ENCODE measurements around the gene IGFL4. TPM values are rescaled to one million over a fixed set of nuclear protein-coding genes. Genes with fewer than 3 reads are reported as not detected.

The IGFL4 gene
- total RNA-seq, 1 donor from 2014 or later, result 0.20 TPM

DNA sequence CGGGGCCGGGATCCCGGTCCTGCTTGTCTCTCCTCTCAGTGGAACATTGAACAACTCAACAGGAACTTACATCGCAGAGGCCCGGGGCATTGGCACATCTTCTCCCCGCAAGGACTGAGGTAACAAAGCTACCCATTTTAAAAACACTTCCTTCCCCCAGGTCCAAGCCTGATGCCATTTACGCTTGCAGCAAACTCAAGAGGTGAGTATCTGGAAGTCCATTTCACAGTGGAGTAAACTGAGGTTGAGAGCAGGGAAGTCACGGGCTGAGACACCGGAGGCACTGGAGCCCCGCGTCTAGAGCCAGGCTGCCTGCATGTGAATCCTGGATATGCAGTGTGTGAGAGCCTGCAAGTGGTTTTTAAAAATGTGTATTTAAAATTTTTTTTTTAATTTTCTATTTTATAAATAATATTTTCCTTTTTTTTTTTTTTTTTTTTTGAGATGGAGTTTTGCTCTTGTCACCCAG is 17.5 kb downstream of the IGFL4 start:
- peaks cover 18% of the 10 kb centered on the region for H3K36me3 Mint-ChIP-seq (ENCODE audit: unreplicated experiment)
- H3K27me3 Mint-ChIP-seq (ENCODE audit: unreplicated experiment), result peaks cover 4% of the 10 kb centered on the region
- H3K9me3 Mint-ChIP-seq (ENCODE audit: unreplicated experiment), result peaks cover 4% of the 10 kb centered on the region
- H3K4me3 Mint-ChIP-seq (ENCODE audit: unreplicated experiment), result no peak overlapping the region
- no peak for DNase-seq
- H3K27ac Mint-ChIP-seq (ENCODE audit: unreplicated experiment), result no peak overlapping the region
- H3K4me1 Mint-ChIP-seq (ENCODE audit: low read depth, unreplicated experiment), result peaks cover 10% of the 10 kb centered on the region
- TF ChIP-seq, protein P1, sequence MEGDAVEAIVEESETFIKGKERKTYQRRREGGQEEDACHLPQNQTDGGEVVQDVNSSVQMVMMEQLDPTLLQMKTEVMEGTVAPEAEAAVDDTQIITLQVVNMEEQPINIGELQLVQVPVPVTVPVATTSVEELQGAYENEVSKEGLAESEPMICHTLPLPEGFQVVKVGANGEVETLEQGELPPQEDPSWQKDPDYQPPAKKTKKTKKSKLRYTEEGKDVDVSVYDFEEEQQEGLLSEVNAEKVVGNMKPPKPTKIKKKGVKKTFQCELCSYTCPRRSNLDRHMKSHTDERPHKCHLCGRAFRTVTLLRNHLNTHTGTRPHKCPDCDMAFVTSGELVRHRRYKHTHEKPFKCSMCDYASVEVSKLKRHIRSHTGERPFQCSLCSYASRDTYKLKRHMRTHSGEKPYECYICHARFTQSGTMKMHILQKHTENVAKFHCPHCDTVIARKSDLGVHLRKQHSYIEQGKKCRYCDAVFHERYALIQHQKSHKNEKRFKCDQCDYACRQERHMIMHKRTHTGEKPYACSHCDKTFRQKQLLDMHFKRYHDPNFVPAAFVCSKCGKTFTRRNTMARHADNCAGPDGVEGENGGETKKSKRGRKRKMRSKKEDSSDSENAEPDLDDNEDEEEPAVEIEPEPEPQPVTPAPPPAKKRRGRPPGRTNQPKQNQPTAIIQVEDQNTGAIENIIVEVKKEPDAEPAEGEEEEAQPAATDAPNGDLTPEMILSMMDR (IDR thresholded peaks at IDR 0.05; ENCODE audit: partially characterized antibody, unreplicated experiment), result no peak

DNA sequence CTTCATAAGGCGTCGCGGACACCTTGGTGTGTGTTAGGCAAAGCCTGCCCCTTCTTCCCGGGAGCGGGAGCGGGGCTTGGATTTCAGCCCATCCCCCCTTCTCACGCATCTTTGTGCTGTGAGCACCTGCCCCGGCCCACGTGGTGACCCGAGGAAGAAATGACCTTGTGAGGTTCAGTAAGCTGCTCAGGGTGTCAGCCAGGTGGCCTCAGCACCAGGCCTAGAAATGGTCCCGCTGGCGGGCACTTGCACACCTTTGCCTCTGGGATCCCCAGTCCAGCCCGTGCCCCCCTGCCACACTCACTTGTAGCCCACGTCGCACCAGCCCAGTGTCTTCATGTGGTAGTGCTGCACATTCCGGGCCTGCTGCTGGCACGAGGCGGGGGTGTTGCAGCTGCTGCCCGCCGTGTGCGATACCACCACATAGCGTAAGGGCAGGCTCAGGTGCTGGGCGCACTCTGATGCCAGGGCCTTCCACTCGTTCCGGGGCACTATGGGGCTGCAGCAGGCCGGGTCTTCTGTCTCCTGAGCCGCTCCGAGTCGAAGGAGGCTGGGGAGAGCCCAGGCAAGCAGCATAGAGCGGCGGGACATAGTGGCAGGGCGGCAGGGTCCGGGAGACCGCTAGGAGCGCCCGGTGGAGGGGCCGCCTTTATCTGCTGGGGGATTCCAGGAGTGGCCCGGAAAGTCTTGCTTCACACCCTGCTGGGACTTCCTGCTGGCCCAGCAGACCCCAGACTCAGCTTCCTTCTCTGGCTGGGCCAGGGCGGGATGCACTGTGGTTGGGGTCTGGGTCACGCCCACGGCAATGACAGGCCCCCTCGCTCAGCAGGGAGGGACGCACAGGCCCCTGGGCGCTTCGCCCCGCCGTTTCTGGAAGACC is 18.1 kb downstream of the IGFL4 start, which contains the start of gene PGLYRP1:
TSS of gene PGLYRP1 (minus strand) at position 623 of the 880 bp plus-strand sequence. CDS start at position 591, 32 bp downstream.
- Mint-ChIP-seq H3K27me3 (ENCODE audit: unreplicated experiment) (peaks cover 4% of the 10 kb centered on the region), H3K4me1 (ENCODE audit: low read depth, unreplicated experiment) (peaks cover 10% of the 10 kb centered on the region), H3K36me3 (ENCODE audit: unreplicated experiment) (peaks cover 18% of the 10 kb centered on the region), H3K27ac (ENCODE audit: unreplicated experiment) (no peak within 1 kb of the TSS), H3K4me3 (ENCODE audit: unreplicated experiment) (no peak within 1 kb of the TSS), H3K9me3 (ENCODE audit: unreplicated experiment) (peaks cover 4% of the 10 kb centered on the region)
- DNase-seq, result no peak
- TF ChIP-seq, protein P1 (IDR thresholded peaks at IDR 0.05; ENCODE audit: partially characterized antibody, unreplicated experiment), result no peak

DNA sequence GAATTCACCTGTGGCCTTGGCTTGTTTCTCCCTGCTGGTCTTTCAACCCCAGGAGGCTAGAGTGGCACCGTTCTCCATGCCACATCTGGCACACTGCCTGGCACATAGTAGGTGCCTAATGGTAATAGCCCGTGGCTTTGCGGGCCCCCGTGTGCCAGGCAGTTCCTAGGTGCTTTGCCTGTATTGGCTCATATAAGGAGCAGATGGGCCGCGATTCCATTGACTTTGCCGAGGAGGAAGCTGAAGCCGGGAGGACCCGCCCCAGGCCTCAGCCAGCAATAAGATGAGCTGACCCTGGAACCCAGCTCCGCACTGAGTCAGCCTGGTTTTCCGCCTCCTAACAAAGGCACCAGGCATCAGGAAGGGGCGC is 18.8 kb downstream of the IGFL4 start:
- Mint-ChIP-seq H3K27me3 (ENCODE audit: unreplicated experiment) (peaks cover 7% of the 10 kb centered on the region), H3K9me3 (ENCODE audit: unreplicated experiment) (peaks cover 4% of the 10 kb centered on the region), H3K27ac (ENCODE audit: unreplicated experiment) (no peak overlapping the region), H3K4me3 (ENCODE audit: unreplicated experiment) (no peak overlapping the region), H3K36me3 (ENCODE audit: unreplicated experiment) (peaks cover 18% of the 10 kb centered on the region), H3K4me1 (ENCODE audit: low read depth, unreplicated experiment) (peaks cover 10% of the 10 kb centered on the region)
- DNase-seq, result no peak
- TF ChIP-seq, protein P1 (IDR thresholded peaks at IDR 0.05; ENCODE audit: partially characterized antibody, unreplicated experiment), result no peak

DNA sequence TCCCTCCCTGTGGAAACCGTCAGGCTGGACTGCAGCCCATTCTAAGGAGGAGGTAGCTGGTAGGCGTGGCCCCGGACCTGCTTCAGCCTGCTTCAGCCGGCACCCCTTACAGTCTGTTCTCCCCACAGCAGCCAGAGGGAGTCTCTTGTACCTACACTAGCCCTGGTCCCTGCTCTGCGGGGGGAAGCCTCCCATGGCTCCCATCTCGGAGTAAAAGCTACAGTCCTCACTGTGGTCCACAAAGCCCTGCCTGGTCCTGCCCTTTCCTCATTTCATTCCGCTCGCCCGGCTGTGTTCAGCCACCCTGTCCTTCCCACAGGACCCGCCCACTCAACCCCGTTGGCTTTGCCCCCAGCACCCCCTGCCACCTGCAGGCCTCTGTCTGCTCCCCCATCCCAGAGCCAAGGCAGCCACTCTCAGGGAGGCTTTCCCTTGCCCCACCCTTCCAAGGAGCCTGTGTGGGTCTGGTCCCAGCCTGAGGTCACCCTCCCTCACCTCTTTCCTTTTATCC is 19.2 kb downstream of the IGFL4 start:
- H3K9me3 Mint-ChIP-seq (ENCODE audit: unreplicated experiment), result peaks cover 4% of the 10 kb centered on the region
- H3K36me3 Mint-ChIP-seq (ENCODE audit: unreplicated experiment), result peaks cover 14% of the 10 kb centered on the region
- H3K27me3 Mint-ChIP-seq (ENCODE audit: unreplicated experiment), result peaks cover 8% of the 10 kb centered on the region
- no peak overlapping the region for H3K4me3 Mint-ChIP-seq (ENCODE audit: unreplicated experiment)
- no peak overlapping the region for H3K27ac Mint-ChIP-seq (ENCODE audit: unreplicated experiment)
- TF ChIP-seq, protein P1 (IDR thresholded peaks at IDR 0.05; ENCODE audit: partially characterized antibody, unreplicated experiment), result no peak
- DNase-seq, result no peak
- peaks cover 10% of the 10 kb centered on the region for H3K4me1 Mint-ChIP-seq (ENCODE audit: low read depth, unreplicated experiment)

DNA sequence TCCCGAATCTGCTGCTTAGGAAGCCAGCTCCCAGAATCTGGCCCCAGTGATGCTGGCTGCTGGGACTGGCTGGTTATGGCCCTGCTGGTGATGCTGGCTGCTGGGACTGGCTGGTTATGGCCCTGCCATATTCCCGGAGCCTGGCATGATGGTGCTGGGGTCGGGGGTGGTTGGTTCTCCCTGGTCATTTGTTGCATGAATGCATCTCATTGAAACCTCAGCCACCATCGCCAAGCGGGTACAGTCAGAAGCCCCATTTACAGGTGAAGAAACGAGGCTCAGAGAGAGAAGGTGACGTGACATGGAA is 20.0 kb downstream of the IGFL4 start:
- DNase-seq, result no peak
- peaks cover 12% of the 10 kb centered on the region for H3K4me1 Mint-ChIP-seq (ENCODE audit: low read depth, unreplicated experiment)
- peaks cover 10% of the 10 kb centered on the region for H3K27me3 Mint-ChIP-seq (ENCODE audit: unreplicated experiment)
- H3K9me3 Mint-ChIP-seq (ENCODE audit: unreplicated experiment), result peaks cover 7% of the 10 kb centered on the region
- H3K4me3 Mint-ChIP-seq (ENCODE audit: unreplicated experiment), result no peak overlapping the region
- no peak overlapping the region for H3K27ac Mint-ChIP-seq (ENCODE audit: unreplicated experiment)
- peaks cover 6% of the 10 kb centered on the region for H3K36me3 Mint-ChIP-seq (ENCODE audit: unreplicated experiment)
- TF ChIP-seq, protein P1 (IDR thresholded peaks at IDR 0.05; ENCODE audit: partially characterized antibody, unreplicated experiment), result no peak
